ENCODE results near the gene CASP1.
A peak's percentile ranks its signal among the peaks of the same experiment; 100 is the strongest.

CASP1 gene

DNA sequence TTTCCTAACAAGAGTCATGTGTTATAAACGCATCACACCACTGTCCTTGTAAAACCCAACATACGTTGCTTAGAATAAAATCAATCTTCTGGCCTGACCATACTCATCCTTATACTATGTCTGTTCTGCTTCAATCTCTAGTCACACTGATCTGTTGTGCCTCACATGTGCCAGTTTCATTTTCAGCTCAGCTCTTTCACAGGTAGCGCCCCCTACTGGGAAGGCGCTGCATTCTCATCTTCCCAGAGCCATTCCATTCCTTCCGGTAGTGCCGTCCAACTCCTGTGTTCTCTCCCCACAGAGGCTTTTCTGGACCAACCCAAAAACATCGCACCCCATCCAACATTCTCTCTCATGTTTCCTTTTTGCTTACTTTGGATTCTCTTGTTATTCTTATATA, 34.1 kb downstream of the CASP1 start:
- TF ChIP-seq TEAD4 (IDR thresholded peaks at IDR 0.05) (no peak), RAD21 (IDR thresholded peaks at IDR 0.05; ENCODE audit: low read depth) (peak; percentile 32), EGR1 (IDR thresholded peaks at IDR 0.05) (no peak), TAF1 (IDR thresholded peaks at IDR 0.05; ENCODE audit: low read depth) (no peak), FOXM1 (IDR thresholded peaks at IDR 0.05; ENCODE audit: borderline replicate concordance, low read depth) (no peak)
- TF ChIP-seq, protein P1, sequence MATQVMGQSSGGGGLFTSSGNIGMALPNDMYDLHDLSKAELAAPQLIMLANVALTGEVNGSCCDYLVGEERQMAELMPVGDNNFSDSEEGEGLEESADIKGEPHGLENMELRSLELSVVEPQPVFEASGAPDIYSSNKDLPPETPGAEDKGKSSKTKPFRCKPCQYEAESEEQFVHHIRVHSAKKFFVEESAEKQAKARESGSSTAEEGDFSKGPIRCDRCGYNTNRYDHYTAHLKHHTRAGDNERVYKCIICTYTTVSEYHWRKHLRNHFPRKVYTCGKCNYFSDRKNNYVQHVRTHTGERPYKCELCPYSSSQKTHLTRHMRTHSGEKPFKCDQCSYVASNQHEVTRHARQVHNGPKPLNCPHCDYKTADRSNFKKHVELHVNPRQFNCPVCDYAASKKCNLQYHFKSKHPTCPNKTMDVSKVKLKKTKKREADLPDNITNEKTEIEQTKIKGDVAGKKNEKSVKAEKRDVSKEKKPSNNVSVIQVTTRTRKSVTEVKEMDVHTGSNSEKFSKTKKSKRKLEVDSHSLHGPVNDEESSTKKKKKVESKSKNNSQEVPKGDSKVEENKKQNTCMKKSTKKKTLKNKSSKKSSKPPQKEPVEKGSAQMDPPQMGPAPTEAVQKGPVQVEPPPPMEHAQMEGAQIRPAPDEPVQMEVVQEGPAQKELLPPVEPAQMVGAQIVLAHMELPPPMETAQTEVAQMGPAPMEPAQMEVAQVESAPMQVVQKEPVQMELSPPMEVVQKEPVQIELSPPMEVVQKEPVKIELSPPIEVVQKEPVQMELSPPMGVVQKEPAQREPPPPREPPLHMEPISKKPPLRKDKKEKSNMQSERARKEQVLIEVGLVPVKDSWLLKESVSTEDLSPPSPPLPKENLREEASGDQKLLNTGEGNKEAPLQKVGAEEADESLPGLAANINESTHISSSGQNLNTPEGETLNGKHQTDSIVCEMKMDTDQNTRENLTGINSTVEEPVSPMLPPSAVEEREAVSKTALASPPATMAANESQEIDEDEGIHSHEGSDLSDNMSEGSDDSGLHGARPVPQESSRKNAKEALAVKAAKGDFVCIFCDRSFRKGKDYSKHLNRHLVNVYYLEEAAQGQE (IDR thresholded peaks at IDR 0.05; ENCODE audit: low read depth), result no peak

DNA sequence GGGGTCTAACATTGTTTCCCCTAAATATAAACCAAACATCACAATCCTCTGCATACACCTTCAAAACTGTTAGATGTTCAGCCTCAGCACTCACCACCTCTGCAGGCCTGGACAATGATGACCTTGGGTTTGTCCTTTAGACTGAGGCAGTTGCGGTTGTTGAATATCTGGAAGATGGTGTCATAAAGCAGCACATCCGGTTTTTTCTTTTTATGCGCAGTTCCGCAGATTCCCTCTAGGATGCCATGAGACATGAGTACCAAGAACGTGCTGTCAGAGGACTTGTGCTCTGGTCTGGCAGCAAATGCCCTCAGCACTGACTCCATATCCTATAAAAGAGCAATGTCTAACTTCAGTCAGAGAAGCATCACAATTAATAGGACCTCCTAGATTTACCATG, 34.8 kb downstream of the CASP1 start:
- TF ChIP-seq TAF1 (IDR thresholded peaks at IDR 0.05; ENCODE audit: low read depth) (no peak), TEAD4 (IDR thresholded peaks at IDR 0.05) (no peak), CEBPB (IDR thresholded peaks at IDR 0.05) (no peak), TCF12 (IDR thresholded peaks at IDR 0.05; ENCODE audit: low read depth) (no peak)

DNA sequence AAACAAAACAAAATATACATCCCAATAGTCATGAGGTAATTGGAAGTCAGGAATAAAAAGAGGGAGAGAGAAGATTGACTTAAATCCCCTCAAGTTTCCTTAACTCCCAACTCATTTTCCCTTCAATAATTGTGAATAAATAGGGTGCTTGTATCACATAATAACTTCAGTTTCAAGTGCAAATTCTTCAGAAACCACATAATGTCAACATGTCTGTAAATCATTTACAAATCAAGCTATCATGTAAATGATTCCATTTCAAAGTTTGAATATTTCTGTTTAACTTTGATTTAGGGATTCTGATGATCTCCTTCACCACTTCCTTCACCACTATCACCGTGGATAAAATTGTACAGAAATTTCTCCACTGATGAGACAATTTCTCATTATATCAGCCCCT, 35.2 kb downstream of the CASP1 start:
- TF ChIP-seq TCF12 (IDR thresholded peaks at IDR 0.05; ENCODE audit: low read depth) (no peak), EP300 (IDR thresholded peaks at IDR 0.05; ENCODE audit: borderline replicate concordance) (no peak), CEBPB (IDR thresholded peaks at IDR 0.05) (no peak), EGR1 (IDR thresholded peaks at IDR 0.05) (no peak), YY1 (IDR thresholded peaks at IDR 0.05; ENCODE audit: low read depth) (no peak), RAD21 (IDR thresholded peaks at IDR 0.05; ENCODE audit: low read depth) (no peak), TAF1 (IDR thresholded peaks at IDR 0.05; ENCODE audit: low read depth) (no peak), TEAD4 (IDR thresholded peaks at IDR 0.05) (no peak), NFIC (IDR thresholded peaks at IDR 0.05) (no peak), ZBTB7A (IDR thresholded peaks at IDR 0.05; ENCODE audit: low read depth) (no peak), FOXM1 (IDR thresholded peaks at IDR 0.05; ENCODE audit: borderline replicate concordance, low read depth) (no peak), CREB1 (IDR thresholded peaks at IDR 0.05; ENCODE audit: low read depth) (no peak)
- TF ChIP-seq, protein P2, sequence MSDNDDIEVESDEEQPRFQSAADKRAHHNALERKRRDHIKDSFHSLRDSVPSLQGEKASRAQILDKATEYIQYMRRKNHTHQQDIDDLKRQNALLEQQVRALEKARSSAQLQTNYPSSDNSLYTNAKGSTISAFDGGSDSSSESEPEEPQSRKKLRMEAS (IDR thresholded peaks at IDR 0.05), result no peak
- TF ChIP-seq, protein P1 (IDR thresholded peaks at IDR 0.05; ENCODE audit: low read depth), result no peak
- TF ChIP-seq, protein P3, sequence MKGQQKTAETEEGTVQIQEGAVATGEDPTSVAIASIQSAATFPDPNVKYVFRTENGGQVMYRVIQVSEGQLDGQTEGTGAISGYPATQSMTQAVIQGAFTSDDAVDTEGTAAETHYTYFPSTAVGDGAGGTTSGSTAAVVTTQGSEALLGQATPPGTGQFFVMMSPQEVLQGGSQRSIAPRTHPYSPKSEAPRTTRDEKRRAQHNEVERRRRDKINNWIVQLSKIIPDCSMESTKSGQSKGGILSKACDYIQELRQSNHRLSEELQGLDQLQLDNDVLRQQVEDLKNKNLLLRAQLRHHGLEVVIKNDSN (IDR thresholded peaks at IDR 0.05), result no peak

DNA sequence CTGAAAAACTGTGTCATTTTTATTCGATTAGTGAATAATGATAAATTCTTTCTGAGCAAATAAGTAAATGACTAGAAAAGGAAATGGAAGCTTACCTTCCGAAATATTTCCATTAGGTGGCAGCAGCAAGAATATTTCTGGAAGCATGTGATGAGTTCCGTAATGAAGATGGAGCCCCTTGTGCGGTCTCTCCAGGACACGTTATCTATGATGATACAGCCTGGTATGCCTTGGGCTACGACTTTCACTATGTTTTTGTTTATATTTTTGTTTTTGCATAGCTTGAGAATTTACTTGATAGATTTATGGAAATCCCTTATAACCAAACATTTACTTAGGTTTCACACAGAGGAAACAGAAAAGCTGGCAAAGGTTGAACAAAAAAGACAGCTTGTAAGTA, 37.7 kb downstream of the CASP1 start:
- TF ChIP-seq, protein P3 (IDR thresholded peaks at IDR 0.05), result no peak

DNA sequence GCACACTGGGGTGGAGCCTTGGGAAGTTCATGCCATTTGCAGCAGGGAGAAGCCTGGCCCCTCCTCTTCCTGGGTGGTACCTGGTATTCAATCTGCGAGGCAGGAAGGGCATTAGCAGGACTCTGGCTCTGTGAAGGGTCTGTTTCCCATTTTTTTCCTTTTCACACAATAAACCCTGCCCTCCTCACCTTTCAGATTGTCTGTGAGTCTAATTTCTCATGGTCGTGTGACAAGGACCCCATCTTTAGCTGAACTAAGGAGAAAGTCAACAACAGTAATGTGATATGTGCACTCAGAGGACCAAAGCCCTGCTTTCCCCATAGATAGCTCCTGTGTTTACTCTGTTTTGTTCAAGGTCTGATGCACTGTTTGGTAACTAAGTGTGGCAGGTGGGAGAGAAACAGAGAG, 39.9 kb downstream of the CASP1 start:
- TF ChIP-seq, protein P1 (IDR thresholded peaks at IDR 0.05; ENCODE audit: low read depth), result no peak
- TF ChIP-seq, protein P3 (IDR thresholded peaks at IDR 0.05), result no peak
- TF ChIP-seq YY1 (IDR thresholded peaks at IDR 0.05; ENCODE audit: low read depth) (no peak), TCF12 (IDR thresholded peaks at IDR 0.05; ENCODE audit: low read depth) (no peak), NFIC (IDR thresholded peaks at IDR 0.05) (no peak), TAF1 (IDR thresholded peaks at IDR 0.05; ENCODE audit: low read depth) (no peak), FOXM1 (IDR thresholded peaks at IDR 0.05; ENCODE audit: borderline replicate concordance, low read depth) (no peak), CREB1 (IDR thresholded peaks at IDR 0.05; ENCODE audit: low read depth) (no peak), ZBTB7A (IDR thresholded peaks at IDR 0.05; ENCODE audit: low read depth) (no peak), CEBPB (IDR thresholded peaks at IDR 0.05) (no peak), RAD21 (IDR thresholded peaks at IDR 0.05; ENCODE audit: low read depth) (no peak)
- TF ChIP-seq, protein P2 (IDR thresholded peaks at IDR 0.05), result no peak

Data from Ishikawa (cell line).